GM19328 (cell line): ENCODE results near the gene STOML3.

Source experiments
- ATAC-seq: cut with Tn5 transposase; IDR thresholded peaks from one replicate; pipeline ENCODE4 v1.9.1; 2021; ENCODE audit warnings: mild to moderate bottlenecking, moderate library complexity; ENCODE audit not compliant: unreplicated experiment

The STOML3 gene

GRCh38 chr13:38921081-38921480 is 69.5 kb downstream of the STOML3 start:
- no peak for ATAC-seq
